OCI-LY7 (cell line): ENCODE results near the gene PGBD2. TPM values are rescaled to one million over a fixed set of nuclear protein-coding genes. Genes with fewer than 3 reads are reported as not detected.

ENCODE experiments used
- BruUV-seq: library from RNA; stranded (reverse); fragments of 400-500 nt; replicated peaks from 2 replicates; lab custom pipeline; 2021; lab: Mats Ljungman, UMichigan
- CTCF ChIA-PET: fragments of 300-600 bp; sonication (Branson Sonifier 250); formaldehyde crosslinking; loops from one replicate; lab custom pipeline; 2022; ENCODE audit warnings: antibody characterized with exemption; ENCODE audit not compliant: unreplicated experiment; lab: Charles Lee
- POLR2A ChIA-PET: fragments of 300-600 bp; sonication (Branson Sonifier 250); formaldehyde crosslinking; loops from one replicate; lab custom pipeline; 2022; ENCODE audit warnings: antibody characterized with exemption; lab: Charles Lee
- DNase-seq: peaks from one replicate; pipeline ENCODE4 v3.0.0-alpha.2; 2015; ENCODE audit warnings: low spot score
- H2AFZ ChIP-seq: fragments of 200-600 bp; sonication (generic), shearing (Covaris generic); 2 replicates; pipeline ENCODE4 v1.6.1; 2014; ENCODE audit warnings: mild to moderate bottlenecking, antibody characterized with exemption, low read length, moderate library complexity
- H3K27ac ChIP-seq: fragments of 200-600 bp; sonication (generic); 2 replicates; pipeline ENCODE4 v1.5.1; 2014; ENCODE audit warnings: mixed run types, low read depth, mild to moderate bottlenecking, moderate library complexity, low read length, inconsistent platforms; ENCODE audit not compliant: poor library complexity, severe bottlenecking
- H3K36me3 ChIP-seq: fragments of 200-600 bp; sonication (generic); 2 replicates; pipeline ENCODE4 v1.6.1; 2014; ENCODE audit warnings: mild to moderate bottlenecking, antibody characterized with exemption, low read length, moderate library complexity, mixed read lengths; ENCODE audit not compliant: insufficient read depth
- H3K4me1 ChIP-seq: fragments of 200-600 bp; sonication (generic); 2 replicates; pipeline ENCODE4 v1.5.1; 2014; ENCODE audit warnings: mild to moderate bottlenecking, low read length; ENCODE audit not compliant: insufficient read depth, poor library complexity, severe bottlenecking
- H3K4me2 ChIP-seq: fragments of 200-600 bp; sonication (generic); 2 replicates; pipeline ENCODE4 v1.6.1; 2014; ENCODE audit warnings: mild to moderate bottlenecking, low read length
- H3K4me3 ChIP-seq: fragments of 200-600 bp; sonication (generic); 2 replicates; pipeline ENCODE4 v1.5.1; 2014; ENCODE audit warnings: mild to moderate bottlenecking, low read depth, low read length; ENCODE audit not compliant: poor library complexity, severe bottlenecking
- H3K79me2 ChIP-seq: fragments of 200-600 bp; sonication (generic); 2 replicates; pipeline ENCODE4 v1.6.1; 2016; ENCODE audit warnings: low read depth, mild to moderate bottlenecking, low read length, moderate library complexity, mixed read lengths; ENCODE audit not compliant: insufficient read depth
- H3K9me2 ChIP-seq: fragments of 200-600 bp; sonication (generic); 2 replicates; pipeline ENCODE4 v1.6.1; 2016; ENCODE audit warnings: mild to moderate bottlenecking, low read length, mixed read lengths; ENCODE audit not compliant: insufficient read depth
- H3K9me3 ChIP-seq: fragments of 200-600 bp; sonication (generic); 2 replicates; pipeline ENCODE4 v1.6.1; 2014; ENCODE audit warnings: mild to moderate bottlenecking, mixed run types, low read length, mixed read lengths
- H4K20me1 ChIP-seq: fragments of 200-600 bp; sonication (generic); 2 replicates; pipeline ENCODE4 v1.6.1; 2014; ENCODE audit warnings: mild to moderate bottlenecking, antibody characterized with exemption, low read length, moderate library complexity, mixed read lengths; ENCODE audit not compliant: insufficient read depth
- CTCF ChIP-seq: fragments of 200-600 bp; sonication (generic); conservative IDR thresholded peaks from 2 replicates; pipeline ENCODE4 v1.5.1; 2014; ENCODE audit warnings: mild to moderate bottlenecking, antibody characterized with exemption, low read length, moderate library complexity, mixed read lengths
- EZH2phosphoT487 ChIP-seq: fragments of 200-600 bp; sonication (generic); IDR thresholded peaks from 2 replicates; pipeline ENCODE4 v1.6.1; 2018; ENCODE audit warnings: low read depth, borderline replicate concordance, mild to moderate bottlenecking, mixed run types, antibody characterized with exemption, low read length, moderate library complexity, mixed read lengths
- intact Hi-C: fragments of 100-400 bp; cut with micrococcal nuclease; formaldehyde crosslinking; loops from one replicate; pipeline ENCODE4 v1.10.0; 2022; ENCODE audit not compliant: unreplicated experiment
- total RNA-seq, 2 experiments: library from RNA; depleted of rRNA in 1 of 2; stranded (reverse); fragments of >200 nt in 1 of 2; shearing (Covaris generic) in 1 of 2; gene quantifications; 2 replicates each; pipeline ENCODE4 v1.2.3, GENCODE V29; 2014 to 2022

PGBD2 gene
- total RNA-seq, 2 experiments from 2014 or later: 7.5 to 9.2 TPM

GRCh38 chr1:248913933-248914332, 7.9 kb downstream of the PGBD2 start:
- Histone ChIP-seq H3K9me3 (no peaks in the 10 kb centered on the region), H3K27ac (no peak overlapping the region), H3K4me3 (no peak overlapping the region), H3K9me2 (no peaks in the 10 kb centered on the region), H2AFZ (no peak overlapping the region), H3K4me1 (no peaks in the 10 kb centered on the region), H4K20me1 (no peaks in the 10 kb centered on the region), H3K36me3 (peaks cover 58% of the 10 kb centered on the region), H3K4me2 (no peak overlapping the region), H3K79me2 (no peaks in the 10 kb centered on the region)
- intact Hi-C loops: no loop called here
- BruUV-seq: no TSS peak
- ChIA-PET CTCF (interaction anchor here (0.7 kb wide), 1 partner anchor 56 kb away, joined by 3 read pairs; no protein-coding TSS in a partner anchor), POLR2A (interaction anchor here (0.6 to 0.7 kb wide), 2 partner anchors 74 to 85 kb away, joined by 3 read pairs; no protein-coding TSS in a partner anchor)
- DNase-seq: no peak
- no peak for TF ChIP-seq EZH2phosphoT487
- TF ChIP-seq CTCF: no peak

- Histone ChIP-seq H3K27ac (no peak overlapping the region), H3K79me2 (no peaks in the 10 kb centered on the region), H2AFZ (no peak overlapping the region), H4K20me1 (no peaks in the 10 kb centered on the region), H3K4me2 (no peak overlapping the region), H3K9me3 (no peaks in the 10 kb centered on the region), H3K4me3 (no peak overlapping the region), H3K9me2 (no peaks in the 10 kb centered on the region), H3K36me3 (peaks cover 68% of the 10 kb centered on the region), H3K4me1 (no peaks in the 10 kb centered on the region)
- TF ChIP-seq EZH2phosphoT487: no peak
- no peak for TF ChIP-seq CTCF
- ChIA-PET POLR2A (interaction anchor here (0.6 to 0.7 kb wide), 2 partner anchors 8 to 9 kb away, joined by 3 read pairs; partner anchors contain the start of gene PGBD2), CTCF (no interaction called here)
- BruUV-seq: no TSS peak
- intact Hi-C loops: no loop called here
- no peak for DNase-seq
Observed at GRCh38 chr1:248914796-248915381, 8.9 kb downstream of the PGBD2 start.

- POLR2A ChIA-PET: no interaction called here
- H3K4me2 ChIP-seq: no peak overlapping the region
- no peak overlapping the region for H3K27ac ChIP-seq
- DNase-seq: no peak
- TF ChIP-seq EZH2phosphoT487 (no peak), CTCF (no peak)
- H3K4me1 ChIP-seq: no peaks in the 10 kb centered on the region
- intact Hi-C loops: no loop called here
- no peaks in the 10 kb centered on the region for H3K9me2 ChIP-seq
- H3K9me3 ChIP-seq: no peaks in the 10 kb centered on the region
- H3K36me3 ChIP-seq: peaks cover 59% of the 10 kb centered on the region
- no peaks in the 10 kb centered on the region for H4K20me1 ChIP-seq
- no peaks in the 10 kb centered on the region for H3K79me2 ChIP-seq
- no peak overlapping the region for H2AFZ ChIP-seq
- H3K4me3 ChIP-seq: no peak overlapping the region
- CTCF ChIA-PET: no interaction called here
- no TSS peak for BruUV-seq
Observed at GRCh38 chr1:248918131-248918530, 12.1 kb downstream of the PGBD2 start.
